Measurements from ENCODE around the gene PGM2L1.
A peak's percentile ranks its signal among the peaks of the same experiment; 100 is the strongest.

PGM2L1 gene

GRCh38 chr11:74418509-74418895, 20.3 kb upstream of the PGM2L1 start (continued):
- TF ChIP-seq ZSCAN5A (tag by site-specific recombination; IDR thresholded peaks at IDR 0.05) (no peak), GLI4 (tag by site-specific recombination; IDR thresholded peaks at IDR 0.05) (no peak), ZNF157 (tag by site-specific recombination; IDR thresholded peaks at IDR 0.05) (no peak)

GRCh38 chr11:74417860-74418508, 19.8 kb upstream of the PGM2L1 start:
- POLR2A ChIA-PET = no interaction called here
- Histone ChIP-seq H3K4me1 (ENCODE audit: control insufficient read depth, insufficient read depth, low read length) (peaks cover 10% of the 10 kb centered on the region), H3K4me3 (ENCODE audit: low read depth, low read length) (no peak overlapping the region), H3K36me3 (ENCODE audit: control insufficient read depth in 2 of 2, insufficient read depth in 1 of 2, low read length in 2 of 2) (no peaks in the 10 kb centered on the region), H3K27ac (ENCODE audit: extremely low read depth, low read depth, low read length) (peak overlapping the region; percentile 51; the same call in 1 of the 2 replicates), H3K9me3 (ENCODE audit: control insufficient read depth, insufficient read depth, low read depth, low read length) (no peaks in the 10 kb centered on the region)
- TF ChIP-seq ZEB2 (tag by site-specific recombination; IDR thresholded peaks at IDR 0.05) (no peak), TCF7L2 (IDR thresholded peaks at IDR 0.05; ENCODE audit: borderline replicate concordance, low read depth, low read length) (no peak), SCRT2 (tag by site-specific recombination; IDR thresholded peaks at IDR 0.05) (peak; percentile 74), ZNF354C (tag by site-specific recombination; IDR thresholded peaks at IDR 0.05; ENCODE audit: borderline replicate concordance, low read depth) (no peak), ZNF426 (tag by site-specific recombination; IDR thresholded peaks at IDR 0.05) (no peak), ZNF335 (tag by site-specific recombination; conservative IDR thresholded peaks at IDR 0.05) (peak; percentile 34; the same call in 1 of the 2 replicates), YY2 (tag by site-specific recombination; IDR thresholded peaks at IDR 0.05) (no peak), ZBTB44 (tag by site-specific recombination; IDR thresholded peaks at IDR 0.05) (no peak), REST (tag by site-specific recombination; IDR thresholded peaks at IDR 0.05) (peak; percentile 93)
- CTCF ChIA-PET = interaction anchor here (0.7 to 1.2 kb wide), 3 partner anchors 10 to 983 kb away, joined by 3 read pairs; no protein-coding TSS in a partner anchor

GRCh38 chr11:74417379-74417804, 19.2 kb upstream of the PGM2L1 start:
- no peak for TF ChIP-seq ZNF677 (tag by site-specific recombination; IDR thresholded peaks at IDR 0.05)
- no peak for TF ChIP-seq PATZ1 (tag by site-specific recombination; IDR thresholded peaks at IDR 0.05)
- no peak for TF ChIP-seq ZNF280D (tag by site-specific recombination; IDR thresholded peaks at IDR 0.05)
- TF ChIP-seq PRDM1 (tag by site-specific recombination; IDR thresholded peaks at IDR 0.05) = no peak
- no peak for TF ChIP-seq ZFP41 (tag by site-specific recombination; IDR thresholded peaks at IDR 0.05; ENCODE audit: borderline replicate concordance)
- peak; percentile 34; the same call in 1 of the 2 replicates for TF ChIP-seq PRDM6 (tag by site-specific recombination; IDR thresholded peaks at IDR 0.05)
- POLR2A ChIA-PET = no interaction called here

More at GRCh38 chr11:74417379-74417804, 19.2 kb upstream of the PGM2L1 start:
- Histone ChIP-seq H3K9me3 (ENCODE audit: control insufficient read depth, insufficient read depth, low read depth, low read length) (no peaks in the 10 kb centered on the region), H3K4me1 (ENCODE audit: control insufficient read depth, insufficient read depth, low read length) (peaks cover 10% of the 10 kb centered on the region), H3K4me3 (ENCODE audit: low read depth, low read length) (no peak overlapping the region), H3K36me3 (ENCODE audit: control insufficient read depth in 2 of 2, insufficient read depth in 1 of 2, low read length in 2 of 2) (no peaks in the 10 kb centered on the region), H3K27ac (ENCODE audit: extremely low read depth, low read depth, low read length) (peak overlapping the region; percentile 51; the same call in 1 of the 2 replicates)
- CTCF ChIA-PET = interaction anchor here (0.7 to 1.2 kb wide), 2 partner anchors 32 to 983 kb away, joined by 3 read pairs; no protein-coding TSS in a partner anchor

All from HEK293 (cell line).